Breast epithelium (tissue), 4 donors: Measurements from ENCODE around the gene WFIKKN2. TPM values are rescaled to one million over a fixed set of nuclear protein-coding genes. Genes with fewer than 3 reads are reported as not detected.

Experiments used
- DNase-seq, 2 donors: peaks; one replicate each; pipeline ENCODE4 v3.0.0-alpha.2; 2019; ENCODE audit warnings: low spot score in 2 of 2
- H3K27ac ChIP-seq, 2 donors: fragments of 200-600 bp; sonication (generic) in 1 of 2; one replicate each; pipeline ENCODE4 v1.5.1; 2016 to 2019; ENCODE audit warnings: mild to moderate bottlenecking in 1 of 2
- H3K27me3 ChIP-seq, 2 donors: fragments of 200-600 bp; sonication (generic) in 1 of 2; one replicate each; pipeline versions ENCODE4 v1.5.1 to v1.6.0; 2017 to 2019; ENCODE audit warnings: control low read depth in 1 of 2, mild to moderate bottlenecking in 1 of 2
- H3K36me3 ChIP-seq: fragments of 200-600 bp; one replicate; pipeline ENCODE4 v1.5.1; 2019
- H3K4me1 ChIP-seq, 2 donors: fragments of 200-600 bp; sonication (generic); one replicate each; pipeline ENCODE4 v1.5.1; 2016 to 2019; ENCODE audit warnings: control low read depth in 1 of 2
- H3K4me3 ChIP-seq, 3 donors: fragments of 200-600 bp; sonication (generic); 1 replicate in 2 of 3; 2 replicates in 1 of 3; pipeline ENCODE4 v1.5.1; 2016 to 2019; ENCODE audit warnings: mild to moderate bottlenecking in 3 of 3, moderate library complexity in 2 of 3
- H3K9me3 ChIP-seq, 2 donors: fragments of 200-600 bp; sonication (generic) in 1 of 2; one replicate each; pipeline ENCODE4 v1.5.1; 2016 to 2019; ENCODE audit warnings: control low read depth in 1 of 2
- CTCF ChIP-seq, 3 donors: fragments of 450-650 bp; IDR thresholded peaks; one replicate each; pipeline ENCODE4 v1.5.1; 2016 to 2017; ENCODE audit warnings: antibody characterized with exemption in 3 of 3, mild to moderate bottlenecking in 3 of 3, moderate library complexity in 3 of 3
- POLR2A ChIP-seq: fragments of 450-650 bp; IDR thresholded peaks from one replicate; pipeline ENCODE4 v1.6.1; 2016; ENCODE audit warnings: antibody characterized with exemption, mild to moderate bottlenecking, moderate library complexity
- POLR2AphosphoS5 ChIP-seq, 3 donors: sonication (generic); formaldehyde crosslinking; IDR thresholded peaks; one replicate each; pipeline ENCODE4 v1.6.1; 2017; ENCODE audit warnings: antibody characterized with exemption in 3 of 3
- intact Hi-C: fragments of 100-400 bp; cut with DNase I; formaldehyde crosslinking; loops from one replicate; pipeline ENCODE4 v1.15.1; 2023; ENCODE audit warnings: low total_unique reads
- total RNA-seq, 3 donors: library from RNA; depleted of rRNA; stranded (reverse); fragments of >200 nt; gene quantifications; one replicate each; pipeline ENCODE4 v1.1.0, GENCODE V29; 2016

WFIKKN2 gene
- total RNA-seq, 3 donors from 2014 or later, result not detected

- intact Hi-C loops, result no loop called here
- peak overlapping the region in 2 of 3 donors; percentile 97 to 98 for H3K4me3 ChIP-seq
Measured at GRCh38 chr17:50861822-50862528, 26.6 kb downstream of the WFIKKN2 start.

GRCh38 chr17:50863221-50863843 lies 27.9 kb downstream of the WFIKKN2 start:
- no peaks in the 10 kb centered on the region for H3K9me3 ChIP-seq
- intact Hi-C loops, result no loop called here
- no peaks in the 10 kb centered on the region for H3K27me3 ChIP-seq
- H3K36me3 ChIP-seq, result no peaks in the 10 kb centered on the region
- H3K4me1 ChIP-seq, result no peaks in the 10 kb centered on the region
- no peak for DNase-seq
- peak overlapping the region in 2 of 3 donors; percentile 97 to 98 for H3K4me3 ChIP-seq
- TF ChIP-seq POLR2A, result no peak
- TF ChIP-seq POLR2AphosphoS5 (IDR thresholded peaks at IDR 0.05), result peak; percentile 30 to 69 (median 50)
- peak in 2 of 3 donors; percentile 56 for TF ChIP-seq CTCF (IDR thresholded peaks at IDR 0.05)
- H3K27ac ChIP-seq, result peak overlapping the region; percentile 75 to 100

More at GRCh38 chr17:50861822-50862528, 26.6 kb downstream of the WFIKKN2 start:
- H3K36me3 ChIP-seq, result no peaks in the 10 kb centered on the region
- no peak for DNase-seq
- TF ChIP-seq POLR2A (no peak), POLR2AphosphoS5 (IDR thresholded peaks at IDR 0.05) (peak in 1 of 3 donors; percentile 57), CTCF (IDR thresholded peaks at IDR 0.05) (no peak)
- H3K27me3 ChIP-seq, result no peaks in the 10 kb centered on the region
- H3K4me1 ChIP-seq, result no peaks in the 10 kb centered on the region
- H3K9me3 ChIP-seq, result no peaks in the 10 kb centered on the region
- H3K27ac ChIP-seq, result peak overlapping the region in 1 of 2 donors; percentile 27

- H3K4me3 ChIP-seq, result peak overlapping the region in 2 of 3 donors; percentile 97 to 98
- no peaks in the 10 kb centered on the region for H3K9me3 ChIP-seq
- no peak for TF ChIP-seq CTCF (IDR thresholded peaks at IDR 0.05)
- H3K4me1 ChIP-seq, result no peaks in the 10 kb centered on the region
- H3K27me3 ChIP-seq, result no peaks in the 10 kb centered on the region
- H3K36me3 ChIP-seq, result no peaks in the 10 kb centered on the region
- intact Hi-C loops, result no loop called here
- H3K27ac ChIP-seq, result peak overlapping the region; percentile 75 to 100
- DNase-seq, result no peak
Measured at GRCh38 chr17:50863931-50864330, 28.5 kb downstream of the WFIKKN2 start.

- no peak for TF ChIP-seq POLR2A
- TF ChIP-seq CTCF (IDR thresholded peaks at IDR 0.05), result no peak
- TF ChIP-seq POLR2AphosphoS5 (IDR thresholded peaks at IDR 0.05), result no peak
- no peaks in the 10 kb centered on the region for H3K4me1 ChIP-seq
- no peak for DNase-seq
- peak overlapping the region; percentile 100 for H3K27ac ChIP-seq
- no peaks in the 10 kb centered on the region for H3K9me3 ChIP-seq
- H3K4me3 ChIP-seq, result peak overlapping the region; percentile 80 to 98 (median 97)
- H3K27me3 ChIP-seq, result no peaks in the 10 kb centered on the region
- intact Hi-C loops, result loop anchor here (5.0 kb wide), 1 partner anchor 88 kb away; no protein-coding TSS in a partner anchor
- H3K36me3 ChIP-seq, result no peaks in the 10 kb centered on the region
Measured at GRCh38 chr17:50864747-50865059, 29.3 kb downstream of the WFIKKN2 start.
